ENCODE results near the gene F5.

The F5 gene

GRCh38 chr1:169475806-169476387 lies 110.4 kb downstream of the F5 start:
- DNase-seq (ENCODE audit: low read depth), result no peak

GRCh38 chr1:169474302-169474995 lies 111.8 kb downstream of the F5 start:
- DNase-seq (ENCODE audit: low read depth), result no peak

GRCh38 chr1:169473347-169473746 lies 112.9 kb downstream of the F5 start:
- DNase-seq (ENCODE audit: low read depth), result no peak

GRCh38 chr1:169472738-169473137 lies 113.5 kb downstream of the F5 start:
- DNase-seq (ENCODE audit: low read depth), result no peak

- DNase-seq (ENCODE audit: low read depth), result no peak
Measured at GRCh38 chr1:169468982-169469381, 117.3 kb downstream of the F5 start.

GRCh38 chr1:169466259-169467230 lies 119.7 kb downstream of the F5 start:
- peak; percentile 32 for DNase-seq (ENCODE audit: low read depth)

- no peak for DNase-seq (ENCODE audit: low read depth)
Measured at GRCh38 chr1:169465281-169465680, 121.0 kb downstream of the F5 start.
